A204.1 (cell line): Measurements from ENCODE around the gene MAN1C1.

ENCODE experiments used
- FAIRE-seq: peaks from 2 replicates; lab custom pipeline; 2012; peaks lifted over from hg19 to GRCh38; lab: Jason Lieb, UNC

Gene MAN1C1

GRCh38 chr1:25804244-25804963, 187.8 kb downstream of the MAN1C1 start:
- FAIRE-seq: no peak

GRCh38 chr1:25804964-25805862, 188.6 kb downstream of the MAN1C1 start:
- FAIRE-seq: no peak

GRCh38 chr1:25805863-25806225, 189.3 kb downstream of the MAN1C1 start:
- FAIRE-seq: no peak

GRCh38 chr1:25806418-25806817, 189.8 kb downstream of the MAN1C1 start:
- no peak for FAIRE-seq

GRCh38 chr1:25807480-25808390, 191.1 kb downstream of the MAN1C1 start:
- no peak for FAIRE-seq

- FAIRE-seq: no peak
Measured at GRCh38 chr1:25808481-25809244, 192.1 kb downstream of the MAN1C1 start.

- FAIRE-seq: no peak
Measured at GRCh38 chr1:25809283-25809926, 192.8 kb downstream of the MAN1C1 start.

- FAIRE-seq: no peak
Measured at GRCh38 chr1:25809929-25810328, 193.3 kb downstream of the MAN1C1 start.

GRCh38 chr1:25810341-25811299, 194.0 kb downstream of the MAN1C1 start:
- FAIRE-seq: no peak

- no peak for FAIRE-seq
Measured at GRCh38 chr1:25811384-25812082, 194.9 kb downstream of the MAN1C1 start.

GRCh38 chr1:25813071-25813733, 196.6 kb downstream of the MAN1C1 start:
- FAIRE-seq: no peak

- no peak for FAIRE-seq
Measured at GRCh38 chr1:25813734-25814471, 197.3 kb downstream of the MAN1C1 start.

- FAIRE-seq: no peak
Measured at GRCh38 chr1:25814549-25815087, 198.0 kb downstream of the MAN1C1 start.

- FAIRE-seq: no peak
Measured at GRCh38 chr1:25815208-25816111, 198.9 kb downstream of the MAN1C1 start.

GRCh38 chr1:25816112-25816718, 199.6 kb downstream of the MAN1C1 start:
- no peak for FAIRE-seq

- FAIRE-seq: no peak
Measured at GRCh38 chr1:25817840-25818501, 201.4 kb downstream of the MAN1C1 start.
